Activated T-helper 1 cell treated with anti-CD3 and anti-CD28 coated beads, Interleukin-2, amount 50 U/mL, for 16 hours (primary cell): ENCODE data around the gene GALNT6.
A peak's percentile ranks its signal among the peaks of the same experiment; 100 is the strongest.
"Not testable (repeated sequence)": the region's sequence is repeated elsewhere in the genome, so short reads cannot be mapped to it uniquely, and the experiment has no call there.

ENCODE experiments used
- DNase-seq, 2 donors: peaks; one replicate each; pipeline ENCODE4 v3.0.0-alpha.2; 2020; ENCODE audit warnings: low read depth in 1 of 2, low spot score in 1 of 2

Gene GALNT6

GRCh38 chr12:51358496-51358895, 32.7 kb downstream of the GALNT6 start:
- DNase-seq: no peak

GRCh38 chr12:51357374-51358047, 33.7 kb downstream of the GALNT6 start:
- DNase-seq: no peak

GRCh38 chr12:51351913-51352532, 39.2 kb downstream of the GALNT6 start:
- no peak for DNase-seq

- no peak for DNase-seq
Measured at GRCh38 chr12:51349026-51349425, 42.2 kb downstream of the GALNT6 start.

- DNase-seq: no peak
Measured at GRCh38 chr12:51348116-51348515, 43.1 kb downstream of the GALNT6 start.

- DNase-seq: no peak
Measured at GRCh38 chr12:51346581-51346980, 44.6 kb downstream of the GALNT6 start, which contains the start of gene CELA1. TSS of gene CELA1 (minus strand) at chr12:51346679. CDS start at chr12:51346638, 41 bp downstream.

GRCh38 chr12:51345681-51346080, 45.5 kb downstream of the GALNT6 start:
- no peak for DNase-seq

GRCh38 chr12:51343201-51343600, 48.0 kb downstream of the GALNT6 start:
- no peak for DNase-seq

GRCh38 chr12:51342416-51342815, 48.8 kb downstream of the GALNT6 start:
- no peak for DNase-seq

- DNase-seq: peak; percentile 43 to 45
Measured at GRCh38 chr12:51341251-51342007, 49.8 kb downstream of the GALNT6 start.

- DNase-seq: no peak
Measured at GRCh38 chr12:51339750-51340149, 51.5 kb downstream of the GALNT6 start.

GRCh38 chr12:51337336-51337735, 53.9 kb downstream of the GALNT6 start:
- not testable (repeated sequence) for DNase-seq

- DNase-seq: no peak
Measured at GRCh38 chr12:51335931-51336330, 55.3 kb downstream of the GALNT6 start.

GRCh38 chr12:51334764-51335163, 56.4 kb downstream of the GALNT6 start:
- no peak for DNase-seq

- DNase-seq: no peak
Measured at GRCh38 chr12:51333536-51333935, 57.7 kb downstream of the GALNT6 start.

- no peak for DNase-seq
Measured at GRCh38 chr12:51330186-51330585, 61.0 kb downstream of the GALNT6 start.

- no peak for DNase-seq
Measured at GRCh38 chr12:51329742-51330141, 61.5 kb downstream of the GALNT6 start.

- DNase-seq: no peak
Measured at GRCh38 chr12:51328587-51328986, 62.6 kb downstream of the GALNT6 start.

GRCh38 chr12:51326698-51327439, 64.3 kb downstream of the GALNT6 start:
- no peak for DNase-seq

- no peak for DNase-seq
Measured at GRCh38 chr12:51324953-51325352, 66.3 kb downstream of the GALNT6 start.
